ENCODE results near the gene BCDIN3D. TPM values are rescaled to one million over a fixed set of nuclear protein-coding genes. Genes with fewer than 3 reads are reported as not detected.

BCDIN3D gene
- total and polyA plus RNA-seq, 8 donors: 2.0 to 4.8 (median 2.9) TPM

GRCh38 chr12:49832836-49833421, 10.0 kb downstream of the BCDIN3D start:
- ATAC-seq (no peak), DNase-seq (no peak), FAIRE-seq (no peak)
- no peak overlapping the region for H3K27ac ChIP-seq
- H3K4me3 ChIP-seq: no peak overlapping the region
- H3K4me1 ChIP-seq: peaks cover 0 to 4% (median 3%) of the 10 kb centered on the region in 3 donors
- no peaks in the 10 kb centered on the region for H3K9me3 ChIP-seq
- no peaks in the 10 kb centered on the region for H3K27me3 ChIP-seq
- intact Hi-C loops (cut with DNase I): loop anchor here in 1 of 3 donors (10.0 kb wide), 1 partner anchor 58 kb away; no protein-coding TSS in a partner anchor
- WGBS, 2 donors: 66 to 74% methylated on average over 5 of the region's 5 CpGs
- H3K36me3 ChIP-seq: no peaks in the 10 kb centered on the region
- TF ChIP-seq CTCF (IDR thresholded peaks at IDR 0.05): no peak

DNA sequence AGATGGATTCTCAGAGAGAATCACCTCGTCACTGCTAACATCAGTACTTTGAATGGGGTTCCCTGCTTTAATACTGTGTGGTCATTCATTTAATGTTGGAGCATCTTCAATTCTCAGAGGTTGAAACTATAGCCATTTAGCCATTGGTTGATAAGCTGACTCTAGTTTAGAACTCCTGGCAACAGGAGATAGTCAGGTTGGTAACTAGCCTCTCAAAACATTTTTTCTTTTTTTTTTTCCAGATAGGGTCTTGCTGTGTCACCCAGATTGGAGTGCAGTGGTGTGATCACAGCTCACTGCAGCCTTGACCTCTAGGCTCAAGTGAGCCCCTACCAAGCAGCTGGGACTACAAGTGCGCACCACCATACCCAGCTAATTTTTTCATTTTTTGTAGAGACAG, 11.2 kb downstream of the BCDIN3D start:
- 86 to 96% methylated on average over 2 of the region's 2 CpGs for WGBS, 2 donors
- H3K36me3 ChIP-seq: no peaks in the 10 kb centered on the region
- intact Hi-C loops (cut with DNase I): loop anchor here in 1 of 3 donors (10.0 kb wide), 1 partner anchor 57 kb away; no protein-coding TSS in a partner anchor

DNA sequence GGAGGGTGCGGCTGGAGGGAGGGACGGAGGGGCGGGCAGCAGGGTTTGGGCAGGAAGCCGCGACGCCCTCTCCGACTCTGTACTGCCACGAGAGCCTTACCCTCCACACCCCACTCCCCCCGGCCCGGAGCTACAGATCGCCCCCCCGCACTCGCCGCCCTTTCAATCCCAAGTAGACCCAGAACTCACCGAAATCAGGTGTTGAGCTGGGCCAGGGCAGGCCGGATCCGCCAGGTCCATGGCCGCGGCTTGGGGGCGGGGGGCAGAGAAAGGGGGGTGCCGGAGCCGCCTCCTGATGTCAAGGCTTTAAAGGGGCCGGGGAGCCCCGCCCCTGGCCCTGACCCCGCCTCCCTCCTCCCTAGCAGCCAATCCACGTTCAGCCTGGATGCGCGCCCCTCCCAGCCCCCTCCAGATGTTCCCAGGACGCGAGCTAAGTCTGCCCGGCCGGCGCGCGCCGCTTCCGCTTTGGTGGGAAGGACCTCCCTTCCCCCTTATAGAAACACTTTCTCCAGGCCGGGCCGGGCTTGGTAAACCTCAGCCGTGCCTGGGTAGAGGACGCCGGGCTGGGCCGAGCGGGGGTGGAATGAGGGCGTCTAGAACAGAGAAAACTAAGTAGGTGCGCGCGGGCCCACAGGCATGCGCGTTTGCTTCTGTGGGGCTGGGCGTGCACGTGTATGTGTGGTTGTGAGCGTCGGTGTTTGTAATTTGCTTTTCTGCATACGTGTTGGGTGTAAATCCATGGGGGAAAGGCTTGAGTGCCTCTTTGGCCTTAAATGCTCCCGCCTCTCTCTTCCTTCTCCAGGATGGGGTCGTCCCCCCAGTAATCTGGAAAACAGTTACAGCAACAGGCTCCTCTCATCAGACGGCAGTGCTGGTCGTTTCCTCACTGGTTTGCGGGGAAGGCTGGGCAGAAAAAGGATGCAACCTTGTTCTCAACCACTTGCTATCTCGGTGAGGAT, 14.5 kb downstream of the BCDIN3D start, which contains the start of gene NCKAP5L:
Gene NCKAP5L (minus strand): TSS at position 281 of the 959 bp plus-strand sequence. CDS start 24,369 bp downstream, outside the sequence.
- Histone ChIP-seq H3K27ac (peak within 1 kb of the TSS; percentile 60 to 80 (median 73)), H3K27me3 (no peaks in the 10 kb centered on the region), H3K4me1 (peaks cover 0 to 4% (median 3%) of the 10 kb centered on the region in 3 donors), H3K36me3 (no peaks in the 10 kb centered on the region), H3K4me3 (peak within 1 kb of the TSS; percentile 51 to 87 (median 73)), H3K9me3 (no peaks in the 10 kb centered on the region)
- 1% methylated on average over 49 to 60 of the region's 61 CpGs for WGBS, 2 donors
- no peak for TF ChIP-seq CTCF (IDR thresholded peaks at IDR 0.05)
- intact Hi-C loops (cut with DNase I): no loop called here
- ATAC-seq: peak; percentile 94 to 98 (median 98)
- FAIRE-seq: peak; percentile 51
- peak; percentile 94 to 98 (median 96) for DNase-seq

More for the DNA sequence above, 11.2 kb downstream of the BCDIN3D start:
- H3K4me3 ChIP-seq: no peak overlapping the region
- H3K27ac ChIP-seq: no peak overlapping the region
- H3K27me3 ChIP-seq: no peaks in the 10 kb centered on the region
- DNase-seq (no peak), FAIRE-seq (no peak), ATAC-seq (no peak)
- no peak for TF ChIP-seq CTCF (IDR thresholded peaks at IDR 0.05)
- no peaks in the 10 kb centered on the region for H3K9me3 ChIP-seq
- H3K4me1 ChIP-seq: peaks cover 0 to 4% (median 3%) of the 10 kb centered on the region in 3 donors

GRCh38 chr12:49827401-49828099, 15.4 kb downstream of the BCDIN3D start:
- DNase-seq (peak; percentile 65 to 91 (median 74)), FAIRE-seq (no peak), ATAC-seq (peak; percentile 63 to 79 (median 68))
- H3K4me3 ChIP-seq: peak overlapping the region; percentile 51 to 87 (median 73)
- H3K27me3 ChIP-seq: no peaks in the 10 kb centered on the region
- H3K36me3 ChIP-seq: no peaks in the 10 kb centered on the region
- intact Hi-C loops (cut with DNase I): no loop called here
- WGBS, 2 donors: 1 to 2% methylated on average over 32 to 37 of the region's 38 CpGs
- no peak for TF ChIP-seq CTCF (IDR thresholded peaks at IDR 0.05)
- H3K4me1 ChIP-seq: peaks cover 0 to 4% (median 3%) of the 10 kb centered on the region in 3 donors
- H3K27ac ChIP-seq: peak overlapping the region; percentile 60 to 80 (median 73)
- H3K9me3 ChIP-seq: no peaks in the 10 kb centered on the region

Data from pancreas (tissue), 10 donors.